NCI-H1930 (cell line): ENCODE data around the gene VPS8.
"Not testable (repeated sequence)": the region's sequence is repeated elsewhere in the genome, so short reads cannot be mapped to it uniquely, and the experiment has no call there.

Experiments used
- DNase-seq, 2 experiments: peaks; one replicate each; lab custom pipeline; 2025; lab: John Stamatoyannopoulos, UW

VPS8 gene

DNA sequence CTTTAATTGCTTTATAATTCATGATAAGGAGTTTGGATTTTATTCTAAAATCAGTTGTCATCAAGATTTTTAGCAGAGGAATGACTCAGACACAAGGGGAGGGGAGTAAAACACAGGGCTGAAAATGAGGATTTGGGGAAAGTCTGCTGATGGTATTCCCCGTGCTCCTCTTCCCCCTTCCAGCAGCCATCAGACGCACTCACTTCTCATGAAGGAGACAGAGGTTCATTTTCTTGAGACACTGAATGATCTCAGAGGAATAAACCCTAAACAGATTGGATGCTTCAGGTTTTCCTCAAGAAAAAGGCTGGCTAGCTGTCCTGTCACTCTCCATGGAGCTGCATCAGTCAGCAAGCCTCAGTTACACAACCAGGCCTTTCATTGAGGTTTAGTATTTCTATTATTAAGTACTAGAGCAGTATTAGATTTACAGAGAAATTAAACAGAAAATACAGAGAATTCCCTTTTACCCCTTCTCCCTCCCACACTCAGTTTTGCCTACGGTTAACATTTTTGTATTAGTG, 174.5 kb downstream of the VPS8 start:
- DNase-seq: no peak

GRCh38 chr3:184993394-184993793, 181.4 kb downstream of the VPS8 start:
- DNase-seq: no peak

DNA sequence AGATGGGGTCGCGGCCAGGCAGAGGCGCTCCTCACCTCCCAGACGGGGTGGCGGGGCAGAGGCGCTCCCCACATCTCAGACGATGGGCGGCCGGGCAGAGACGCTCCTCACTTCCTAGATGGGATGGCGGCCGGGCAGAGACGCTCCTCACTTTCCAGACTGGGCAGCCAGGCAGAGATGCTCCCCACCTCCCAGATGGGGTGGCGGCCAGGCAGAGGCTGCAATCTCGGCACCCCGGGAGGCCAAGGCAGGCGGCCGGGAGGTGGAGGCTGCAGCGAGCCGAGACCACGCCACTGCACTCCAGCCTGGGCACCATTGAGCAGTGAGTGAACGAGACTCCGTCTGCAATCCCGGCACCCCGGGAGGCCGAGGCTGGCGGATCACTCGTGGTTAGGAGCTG, 191.9 kb downstream of the VPS8 start:
- DNase-seq: not testable (repeated sequence)

DNA sequence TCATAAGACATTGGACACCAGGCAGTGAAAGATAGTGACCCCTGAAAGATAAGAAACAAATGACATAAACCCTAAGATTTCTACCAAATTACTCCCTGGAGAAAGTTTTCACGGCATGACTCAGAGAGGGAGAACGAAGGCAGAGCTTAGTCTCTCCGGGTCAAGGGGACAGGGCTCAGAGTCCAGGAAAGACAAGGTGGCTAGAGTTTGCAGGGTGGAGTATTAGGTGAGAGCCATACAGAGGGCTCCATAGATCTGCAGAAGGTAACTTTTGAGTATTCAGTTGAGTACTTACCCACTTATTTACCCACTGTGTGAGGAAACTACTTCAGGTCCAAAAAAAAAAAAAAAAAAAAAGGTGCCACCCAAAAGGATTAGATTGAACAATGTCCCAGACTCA, 197.7 kb downstream of the VPS8 start:
- DNase-seq: no peak

GRCh38 chr3:185017584-185017983, 205.6 kb downstream of the VPS8 start:
- DNase-seq: not testable (repeated sequence)

- DNase-seq: not testable (repeated sequence)
Observed at GRCh38 chr3:185017996-185018395, 206.0 kb downstream of the VPS8 start.

DNA sequence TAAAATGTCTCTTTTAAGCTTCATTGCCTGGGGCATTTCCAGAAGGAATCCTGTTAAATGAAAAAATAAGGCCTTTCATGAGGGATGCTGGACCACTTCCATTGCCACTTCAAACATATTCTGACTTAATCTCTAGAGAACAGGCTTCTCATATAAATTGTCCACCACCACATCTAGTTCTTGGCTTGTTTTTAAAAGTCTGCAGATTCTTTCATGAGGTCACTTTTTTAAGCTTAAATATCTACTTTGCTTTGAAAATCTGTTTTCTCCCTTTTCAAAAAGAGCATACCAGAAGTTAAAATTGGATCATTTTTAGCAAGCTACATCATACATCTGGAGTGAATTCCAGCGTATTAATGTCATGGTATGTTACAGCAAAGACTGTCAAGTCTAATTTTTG, 209.3 kb downstream of the VPS8 start:
- no peak for DNase-seq

GRCh38 chr3:185024406-185024805, 212.4 kb downstream of the VPS8 start:
- no peak for DNase-seq

GRCh38 chr3:185024966-185025365, 213.0 kb downstream of the VPS8 start:
- DNase-seq: no peak

DNA sequence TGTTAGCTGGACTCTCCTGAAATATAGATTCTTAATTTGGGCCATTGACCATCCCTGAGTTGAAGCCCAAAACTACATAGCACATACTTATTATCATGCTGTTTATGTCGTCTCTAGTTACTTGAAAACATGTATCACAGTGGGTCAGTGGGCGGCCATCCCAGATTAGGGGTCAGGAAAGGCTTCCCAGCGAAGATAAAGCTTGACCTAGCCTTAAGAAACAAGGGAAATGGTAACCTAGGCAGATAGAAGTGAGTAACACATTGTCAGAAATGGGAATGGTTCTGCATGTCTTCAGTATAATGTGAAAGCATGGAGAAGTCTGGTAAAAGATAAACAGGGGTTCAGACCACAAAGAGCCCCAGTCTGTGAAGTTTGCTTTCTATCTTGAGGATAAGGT, 216.2 kb downstream of the VPS8 start:
- DNase-seq: no peak

- no peak for DNase-seq
Observed at GRCh38 chr3:185029086-185029485, 217.1 kb downstream of the VPS8 start.

DNA sequence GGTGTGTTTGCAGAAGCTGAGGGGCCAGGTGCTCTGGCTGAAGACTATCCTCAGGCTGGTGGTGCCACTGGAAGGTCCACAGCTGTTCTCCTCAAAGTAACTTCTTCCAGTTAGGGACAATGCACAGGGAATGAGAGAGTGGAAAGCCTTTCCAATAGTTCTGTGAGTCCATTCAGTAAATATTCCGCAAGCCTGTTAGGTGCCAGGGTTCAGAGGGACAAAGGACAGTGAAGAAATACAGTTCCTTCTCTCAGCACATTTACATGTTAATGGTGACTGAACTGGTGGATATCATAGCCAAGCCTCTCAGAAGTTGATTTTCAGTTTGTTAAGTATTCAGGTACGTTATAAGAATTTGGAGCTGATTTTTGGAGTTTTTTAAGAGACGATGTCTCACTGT, 218.4 kb downstream of the VPS8 start:
- no peak for DNase-seq

GRCh38 chr3:185030951-185031350, 219.0 kb downstream of the VPS8 start:
- DNase-seq: no peak

- no peak for DNase-seq
Observed at GRCh38 chr3:185037801-185038200, 225.8 kb downstream of the VPS8 start.

DNA sequence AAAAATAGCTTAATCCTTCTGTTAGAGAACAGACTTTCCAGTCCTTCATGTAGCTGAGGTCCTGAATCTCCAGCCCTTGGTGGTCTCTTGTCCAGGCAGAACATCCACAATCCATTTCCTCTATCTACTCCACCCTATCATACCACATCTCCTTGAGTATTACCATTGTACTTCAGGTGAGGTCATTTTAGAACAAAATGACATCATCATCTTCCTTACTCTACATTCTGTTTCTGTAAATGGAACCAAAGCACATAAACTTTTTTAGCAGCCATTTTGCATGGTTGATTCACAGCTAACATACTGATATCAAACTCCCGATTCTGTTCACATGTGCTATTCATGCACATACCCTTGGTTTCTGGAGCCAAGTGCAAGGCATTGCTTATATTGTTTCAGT, 228.5 kb downstream of the VPS8 start:
- DNase-seq: no peak

- DNase-seq: no peak
Observed at GRCh38 chr3:185041540-185041939, 229.6 kb downstream of the VPS8 start.

- DNase-seq: no peak
Observed at GRCh38 chr3:185042312-185043050, 230.5 kb downstream of the VPS8 start.

DNA sequence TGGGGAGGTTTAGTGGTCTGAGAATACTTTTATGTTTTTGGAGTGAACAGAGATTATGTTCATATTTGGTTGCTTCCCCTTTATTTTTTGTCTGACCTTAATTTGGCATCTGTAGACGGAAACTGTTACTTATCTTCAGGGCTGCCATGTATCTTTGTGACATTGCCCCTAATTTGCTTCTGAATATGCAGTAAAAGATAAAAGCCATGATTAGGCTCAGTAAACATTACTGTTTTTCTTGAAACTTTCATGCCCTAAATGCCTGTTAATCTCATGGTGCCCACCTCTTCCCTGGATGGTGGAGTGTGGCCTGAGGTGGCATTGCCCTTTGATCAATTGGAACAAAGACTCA, 234.2 kb downstream of the VPS8 start:
- no peak for DNase-seq

GRCh38 chr3:185046603-185047002, 234.6 kb downstream of the VPS8 start:
- DNase-seq: no peak

- DNase-seq: no peak
Observed at GRCh38 chr3:185049710-185050109, 237.7 kb downstream of the VPS8 start.

DNA sequence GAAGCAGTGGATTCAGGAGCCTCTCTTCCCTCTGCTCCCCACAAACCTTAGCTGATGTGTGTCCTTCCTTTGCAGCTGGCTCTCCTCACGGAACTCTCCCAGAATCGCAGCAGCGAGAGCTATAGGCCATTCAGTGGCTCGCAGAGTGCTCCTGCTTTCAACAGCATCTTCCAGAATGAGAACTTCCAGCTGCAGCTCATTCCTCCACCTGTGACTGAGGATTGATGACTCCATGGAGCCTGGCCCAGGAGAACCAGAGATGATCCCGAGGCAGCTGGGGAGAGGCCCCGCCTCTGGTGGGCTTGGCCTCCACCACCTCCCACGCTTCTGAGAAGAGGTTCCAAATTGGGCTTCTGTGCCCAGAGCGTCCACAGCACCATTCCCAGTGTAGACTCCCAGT, 239.8 kb downstream of the VPS8 start:
- DNase-seq: no peak

DNA sequence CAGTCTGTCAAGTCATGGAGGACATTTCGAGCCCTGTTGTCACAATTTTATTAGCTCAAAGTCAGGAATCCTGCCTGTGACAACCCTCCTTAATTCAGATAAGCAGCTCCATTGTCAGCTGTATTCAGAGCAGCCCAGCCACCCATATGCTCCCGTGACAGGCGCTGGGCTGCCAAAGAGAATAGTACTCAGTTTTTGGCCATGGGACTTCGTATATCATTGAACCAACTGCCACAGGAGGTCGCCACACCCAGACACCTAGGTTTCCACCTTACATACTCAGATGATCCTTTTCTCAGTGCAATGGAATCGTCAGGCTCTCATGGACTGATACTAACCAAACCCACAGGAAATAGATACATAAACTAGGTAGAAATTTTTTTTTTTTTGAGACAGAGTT, 240.7 kb downstream of the VPS8 start:
- no peak for DNase-seq

DNA sequence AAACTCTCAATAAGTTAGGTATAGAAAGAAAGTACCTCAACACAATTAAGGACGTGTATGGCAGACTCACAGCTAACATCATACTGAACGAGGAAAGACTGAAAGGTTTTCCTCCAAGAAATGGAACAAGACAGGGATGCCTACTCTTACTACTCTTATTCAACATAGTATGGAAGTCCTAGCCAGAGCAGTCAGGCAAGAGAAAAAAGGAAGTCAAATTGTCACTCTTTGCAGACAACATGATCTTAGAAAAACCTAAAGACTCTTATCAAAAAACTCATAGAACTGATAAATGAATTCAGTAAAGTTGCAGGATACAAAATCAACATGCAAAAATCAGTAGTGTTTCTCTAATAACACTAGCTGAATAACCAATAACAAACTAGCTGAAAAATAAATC, 244.9 kb downstream of the VPS8 start:
- DNase-seq: no peak

DNA sequence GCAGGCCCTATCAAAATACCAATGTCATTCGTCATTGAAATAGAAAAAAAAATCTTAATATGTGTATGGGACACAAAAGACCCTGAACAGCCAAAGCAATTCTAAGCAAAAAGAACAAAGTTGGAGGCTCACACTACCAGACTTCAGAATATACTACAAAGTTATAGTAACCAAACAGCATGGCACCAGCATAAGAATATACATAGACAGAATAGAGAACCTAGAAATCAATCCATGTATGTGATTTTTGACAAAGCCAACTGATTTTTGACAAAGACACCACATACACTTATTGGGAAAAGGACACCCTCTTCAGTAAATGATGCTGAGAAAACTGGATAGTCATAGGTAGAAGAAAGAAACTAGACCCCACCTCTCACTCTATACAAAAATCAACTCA, 245.9 kb downstream of the VPS8 start:
- no peak for DNase-seq
